ENCODE measurements around the gene DNAJC18. TPM values are rescaled to one million over a fixed set of nuclear protein-coding genes. Genes with fewer than 3 reads are reported as not detected.

The DNAJC18 gene
- total and polyA plus RNA-seq, 2 experiments from 2014 or later, result 10.6 to 14.4 TPM

- Histone ChIP-seq H3K27me3 (no peaks in the 10 kb centered on the region), H3K4me2 (peak within 1 kb of the TSS; percentile 83), H3K4me3 (peak within 1 kb of the TSS; percentile 28), H3K4me1 (ENCODE audit: insufficient read depth) (peaks cover 6% of the 10 kb centered on the region), H3K36me3 (replicated peaks; ENCODE audit: insufficient read depth, low read depth) (no peaks in the 10 kb centered on the region), H3K79me2 (no peaks in the 10 kb centered on the region), H4K20me1 (ENCODE audit: insufficient read depth, poor library complexity, severe bottlenecking) (no peaks in the 10 kb centered on the region), H3K9me3 (ENCODE audit: low read depth) (no peaks in the 10 kb centered on the region), H3K27ac (peak within 1 kb of the TSS; percentile 91), H3K9me2 (replicated peaks; ENCODE audit: insufficient read depth) (no peaks in the 10 kb centered on the region), H2AFZ (peak within 1 kb of the TSS; percentile 54)
- TF ChIP-seq CTCF (IDR thresholded peaks at IDR 0.05; ENCODE audit: poor library complexity), result no peak
- no peak for TF ChIP-seq EZH2phosphoT487 (IDR thresholded peaks at IDR 0.05; ENCODE audit: low read depth, severe bottlenecking, unreplicated experiment)
- TF ChIP-seq EZH2 (IDR thresholded peaks at IDR 0.05; ENCODE audit: borderline replicate concordance), result no peak
- peak; percentile 99 for DNase-seq (ENCODE audit: low spot score)
- WGBS (ENCODE audit: low lambda C conversion rate, missing lambda C conversion rate), result 1% methylated on average over 39 of the region's 41 CpGs
These were observed 35.4 kb downstream of the DNAJC18 start, which contains the start of gene SPATA24 for GRCh38 chr5:139403787-139404483. SPATA24 (minus strand) TSS chr5:139404089; CDS start chr5:139404060, 29 bp downstream.

- DNase-seq (ENCODE audit: low spot score), result no peak
- Histone ChIP-seq H3K4me1 (ENCODE audit: insufficient read depth) (peaks cover 6% of the 10 kb centered on the region), H2AFZ (peak overlapping the region; percentile 34), H3K9me2 (replicated peaks; ENCODE audit: insufficient read depth) (no peaks in the 10 kb centered on the region), H3K4me3 (peak overlapping the region; percentile 28), H3K36me3 (replicated peaks; ENCODE audit: insufficient read depth, low read depth) (no peaks in the 10 kb centered on the region), H3K4me2 (peak overlapping the region; percentile 83), H3K27ac (peak overlapping the region; percentile 91), H3K79me2 (no peaks in the 10 kb centered on the region), H3K9me3 (ENCODE audit: low read depth) (no peaks in the 10 kb centered on the region), H3K27me3 (no peaks in the 10 kb centered on the region), H4K20me1 (ENCODE audit: insufficient read depth, poor library complexity, severe bottlenecking) (no peaks in the 10 kb centered on the region)
- WGBS (ENCODE audit: low lambda C conversion rate, missing lambda C conversion rate), result 29% methylated on average over 7 of the region's 7 CpGs
- TF ChIP-seq EZH2 (IDR thresholded peaks at IDR 0.05; ENCODE audit: borderline replicate concordance) (no peak), EZH2phosphoT487 (IDR thresholded peaks at IDR 0.05; ENCODE audit: low read depth, severe bottlenecking, unreplicated experiment) (no peak), CTCF (IDR thresholded peaks at IDR 0.05; ENCODE audit: poor library complexity) (no peak)
These were observed 35.9 kb downstream of the DNAJC18 start for GRCh38 chr5:139403418-139403786.

GRCh38 chr5:139402561-139403158 is 36.7 kb downstream of the DNAJC18 start:
- H4K20me1 ChIP-seq (ENCODE audit: insufficient read depth, poor library complexity, severe bottlenecking), result no peaks in the 10 kb centered on the region

More at GRCh38 chr5:139402561-139403158, 36.7 kb downstream of the DNAJC18 start:
- Histone ChIP-seq H3K9me2 (replicated peaks; ENCODE audit: insufficient read depth) (no peaks in the 10 kb centered on the region), H3K79me2 (no peaks in the 10 kb centered on the region), H3K27ac (no peak overlapping the region), H3K4me3 (no peak overlapping the region), H3K36me3 (replicated peaks; ENCODE audit: insufficient read depth, low read depth) (no peaks in the 10 kb centered on the region), H3K27me3 (no peaks in the 10 kb centered on the region), H3K4me2 (peak overlapping the region; percentile 83), H3K9me3 (ENCODE audit: low read depth) (no peaks in the 10 kb centered on the region), H3K4me1 (ENCODE audit: insufficient read depth) (peaks cover 6% of the 10 kb centered on the region), H2AFZ (no peak overlapping the region)
- WGBS (ENCODE audit: low lambda C conversion rate, missing lambda C conversion rate), result 72% methylated on average over 7 of the region's 7 CpGs
- no peak for DNase-seq (ENCODE audit: low spot score)
- TF ChIP-seq CTCF (IDR thresholded peaks at IDR 0.05; ENCODE audit: poor library complexity) (peak; percentile 26), EZH2 (IDR thresholded peaks at IDR 0.05; ENCODE audit: borderline replicate concordance) (no peak), EZH2phosphoT487 (IDR thresholded peaks at IDR 0.05; ENCODE audit: low read depth, severe bottlenecking, unreplicated experiment) (no peak)

All from hepatocyte (in vitro differentiated cells).